NOMO-1 treated with dmso at 0.1 percent for 144 hours (cell line): ENCODE results near the gene CTSL.
"Not testable (repeated sequence)": the region's sequence is repeated elsewhere in the genome, so short reads cannot be mapped to it uniquely, and the experiment has no call there.

Experiments used
- DNase-seq: peaks from one replicate; lab custom pipeline; 2025; ENCODE audit not compliant: unreplicated experiment; lab: John Stamatoyannopoulos, UW

The CTSL gene

GRCh38 chr9:87718852-87719612 is 6.9 kb upstream of the CTSL start:
- no peak for DNase-seq

- DNase-seq = no peak
Observed at GRCh38 chr9:87720173-87720572, 5.7 kb upstream of the CTSL start.

- peak; percentile 43 for DNase-seq
Observed at GRCh38 chr9:87722393-87723088, 3.4 kb upstream of the CTSL start.

- DNase-seq = no peak
Observed at GRCh38 chr9:87725356-87725899, 491 bp upstream of the CTSL start.

- DNase-seq = no peak
Observed at GRCh38 chr9:87729246-87729645, 3.3 kb downstream of the CTSL start.

GRCh38 chr9:87731321-87731720 is 5.4 kb downstream of the CTSL start:
- DNase-seq = no peak

- DNase-seq = no peak
Observed at GRCh38 chr9:87732344-87732743, 6.4 kb downstream of the CTSL start.

- DNase-seq = no peak
Observed at GRCh38 chr9:87732756-87733155, 6.8 kb downstream of the CTSL start.

- DNase-seq = no peak
Observed at GRCh38 chr9:87733273-87734052, 7.5 kb downstream of the CTSL start.

GRCh38 chr9:87734106-87734505 is 8.2 kb downstream of the CTSL start:
- DNase-seq = no peak

- DNase-seq = no peak
Observed at GRCh38 chr9:87739546-87739945, 13.6 kb downstream of the CTSL start.

- no peak for DNase-seq
Observed at GRCh38 chr9:87740209-87740608, 14.3 kb downstream of the CTSL start.

GRCh38 chr9:87741326-87741725 is 15.4 kb downstream of the CTSL start:
- no peak for DNase-seq

- no peak for DNase-seq
Observed at GRCh38 chr9:87741891-87742290, 16.0 kb downstream of the CTSL start.

- no peak for DNase-seq
Observed at GRCh38 chr9:87742813-87743428, 17.0 kb downstream of the CTSL start.

GRCh38 chr9:87744247-87744646 is 18.3 kb downstream of the CTSL start:
- not testable (repeated sequence) for DNase-seq

GRCh38 chr9:87746186-87746585 is 20.3 kb downstream of the CTSL start:
- DNase-seq = no peak

GRCh38 chr9:87748881-87749280 is 23.0 kb downstream of the CTSL start:
- no peak for DNase-seq

GRCh38 chr9:87749335-87750035 is 23.6 kb downstream of the CTSL start:
- no peak for DNase-seq

GRCh38 chr9:87750726-87751125 is 24.8 kb downstream of the CTSL start:
- DNase-seq = no peak
